ENCODE data around the gene CNKSR3. TPM values are rescaled to one million over a fixed set of nuclear protein-coding genes. Genes with fewer than 3 reads are reported as not detected.

The CNKSR3 gene
- total and polyA plus RNA-seq, 2 experiments from 2014 or later = 1.9 to 5.7 TPM

- H3K27me3 ChIP-seq (ENCODE audit: insufficient read depth) = no peaks in the 10 kb centered on the region
- H3K4me3 Mint-ChIP-seq = no peak overlapping the region
- 0 out of 2 replicates have a peak, but pooled peaks cover 3% of the 10 kb centered on the region for H3K79me2 ChIP-seq (replicated peaks; ENCODE audit: insufficient read depth)
- no peaks in the 10 kb centered on the region for H3K36me3 Mint-ChIP-seq (ENCODE audit: low read depth)
- no peak for DNase-seq (ENCODE audit: low spot score)
- no peaks in the 10 kb centered on the region for H3K4me1 ChIP-seq (ENCODE audit: insufficient read depth)
- H3K36me3 ChIP-seq (ENCODE audit: insufficient read depth) = no peaks in the 10 kb centered on the region
- no peak overlapping the region for H3K4me3 ChIP-seq
- TF ChIP-seq JUNB (IDR thresholded peaks at IDR 0.05; ENCODE audit: unreplicated experiment) (no peak), EZH2 (IDR thresholded peaks at IDR 0.05; ENCODE audit: low read depth, unreplicated experiment) (no peak), ZNF331 (CRISPR knock-in tag; IDR thresholded peaks at IDR 0.05; ENCODE audit: low read depth) (no peak), CREB1 (CRISPR knock-in tag; IDR thresholded peaks at IDR 0.05; ENCODE audit: low read depth) (no peak)
- H3K9me2 ChIP-seq (ENCODE audit: insufficient read depth) = no peaks in the 10 kb centered on the region
- no peak overlapping the region for H2AFZ ChIP-seq
- no peaks in the 10 kb centered on the region; the same call in 1 of the 2 replicates for H4K20me1 ChIP-seq (replicated peaks; ENCODE audit: insufficient read depth)
- no peak for ATAC-seq
- H3K27me3 Mint-ChIP-seq (ENCODE audit: insufficient read depth, low read depth, poor library complexity) = peaks cover 2% of the 10 kb centered on the region
- no peaks in the 10 kb centered on the region for H3F3A ChIP-seq (replicated peaks; ENCODE audit: low read depth)
- H3K4me2 ChIP-seq = no peak overlapping the region
- H3K9me3 Mint-ChIP-seq = no peaks in the 10 kb centered on the region
- H3K27ac Mint-ChIP-seq = no peak overlapping the region
- H3K4me1 Mint-ChIP-seq = no peaks in the 10 kb centered on the region; the same call in 2 of the 3 replicates
- no peak overlapping the region for H3K27ac ChIP-seq (ENCODE audit: low read depth)
These were observed 60.0 kb downstream of the CNKSR3 start for GRCh38 chr6:154450498-154450897.

- H3K79me2 ChIP-seq (replicated peaks; ENCODE audit: insufficient read depth) = no peaks in the 10 kb centered on the region; the same call in 1 of the 2 replicates
- no peaks in the 10 kb centered on the region for H3K36me3 ChIP-seq (ENCODE audit: insufficient read depth)
- H3K9me2 ChIP-seq (ENCODE audit: insufficient read depth) = no peaks in the 10 kb centered on the region
- ATAC-seq (peak; percentile 82), DNase-seq (ENCODE audit: low spot score) (peak; percentile 43)
- Mint-ChIP-seq H3K4me3 (no peak overlapping the region), H3K36me3 (ENCODE audit: low read depth) (no peaks in the 10 kb centered on the region), H3K9me3 (no peaks in the 10 kb centered on the region), H3K27me3 (ENCODE audit: insufficient read depth, low read depth, poor library complexity) (peaks cover 2% of the 10 kb centered on the region), H3K27ac (no peak overlapping the region), H3K4me1 (no peaks in the 10 kb centered on the region; the same call in 2 of the 3 replicates)
- H3F3A ChIP-seq (replicated peaks; ENCODE audit: low read depth) = no peaks in the 10 kb centered on the region
- TF ChIP-seq CTCF (conservative IDR thresholded peaks at IDR 0.05; ENCODE audit: low read depth in 2 of 2) = peak in 1 of 2 experiments; percentile 27; a peak in 2 of 4 replicates
- no peak for TF ChIP-seq EZH2 (IDR thresholded peaks at IDR 0.05; ENCODE audit: low read depth, unreplicated experiment)
- TF ChIP-seq CREB1 (CRISPR knock-in tag; IDR thresholded peaks at IDR 0.05; ENCODE audit: low read depth) = no peak
- TF ChIP-seq REST (IDR thresholded peaks at IDR 0.05; ENCODE audit: unreplicated experiment) = no peak
- no peak overlapping the region for H2AFZ ChIP-seq
- H4K20me1 ChIP-seq (replicated peaks; ENCODE audit: insufficient read depth) = no peaks in the 10 kb centered on the region; the same call in 1 of the 2 replicates
- H3K27ac ChIP-seq (ENCODE audit: low read depth) = no peak overlapping the region
- H3K4me1 ChIP-seq (ENCODE audit: insufficient read depth) = no peaks in the 10 kb centered on the region
- H3K4me3 ChIP-seq = no peak overlapping the region
- H3K27me3 ChIP-seq (ENCODE audit: insufficient read depth) = no peaks in the 10 kb centered on the region
- no peak overlapping the region for H3K4me2 ChIP-seq
These were observed 61.9 kb downstream of the CNKSR3 start for GRCh38 chr6:154448448-154449096.

Measured in GM23338 (cell line).